Heart left ventricle (tissue), 13 donors: Measurements from ENCODE around the gene MBP.

ENCODE experiments used
- CTCF ChIP-seq, 12 donors: fragments of 200-600 bp; sonication (generic) in 4 of 12; IDR thresholded peaks; one replicate each; pipeline versions ENCODE4 v1.5.0 to v1.8.0; 2018 to 2022; ENCODE audit warnings: antibody characterized with exemption in 12 of 12, mild to moderate bottlenecking in 5 of 12
- POLR2A ChIP-seq, 2 donors: fragments of 450-650 bp; IDR thresholded peaks; one replicate each; pipeline ENCODE4 v1.6.1; 2017; ENCODE audit warnings: antibody characterized with exemption in 2 of 2, mild to moderate bottlenecking in 2 of 2, moderate library complexity in 2 of 2
- donor health status: ischemic (EF 13 %, LVEDD 7.1; RV severe dilation, severe dysfunction).
- donor health status: DM: no; HTN: yes; CAD: no.
- donor health status: DM: no; HTN: no; CAD: no.
- donor health status: ischemic (EF 25% LVEDD 6.9; RV normal size, moderate dysfunction).
- donor health status: ischemic (EF 25% LVEDD 5.7; RV mildly dilated, moderate dysfunction).
- donor health status: ischemic (EF 35%, LVEDD 5.7; RV mildly dilated, moderate dysfunction).
- donor health status: nonischemic (EF 11% LVEDD 7.7; RV severe dilation, severe dysfunction).
- donor health status: DM: yes; HTN: yes; CAD: no.
- donor health status: PGD.
- donor health status: ischemic (EF 29% LVEDD 5.4; RV normal size, mild dysfunction).
- donor health status: nonischemic (EF 23%, LVEDD 6.1; RV moderate dilation, normal function).

GRCh38 chr18:77138270-77138669, 5.7 kb upstream of the MBP start:
- no peak for TF ChIP-seq POLR2A (IDR thresholded peaks at IDR 0.05)
- no peak for TF ChIP-seq CTCF (IDR thresholded peaks at IDR 0.05)
